HCT116 (cell line): ENCODE data around the gene SDC3.

ENCODE experiments used
- EZH2 ChIP-seq: fragments of 200-600 bp; sonication (generic); IDR thresholded peaks from 2 replicates; pipeline ENCODE4 v1.6.1; 2017; ENCODE audit warnings: antibody characterized with exemption, mixed run types
- POLR2A ChIP-seq: IDR thresholded peaks from 2 replicates; pipeline ENCODE4 v1.7.0; 2011; ENCODE audit warnings: borderline replicate concordance; ENCODE audit not compliant: insufficient read depth, insufficient read length; ENCODE audit errors: extremely low read depth
- TF ChIP-seq, protein P1 (sequence below), 3 experiments: fragments of 200-600 bp in 1 of 3; sonication (generic) in 1 of 3; IDR thresholded peaks in 2 of 3; conservative IDR thresholded peaks in 1 of 3; 2 replicates each; pipeline ENCODE4 v1.5.1; 2012 to 2017; ENCODE audit warnings: low read depth in 2 of 3, low read length in 2 of 3, antibody characterized with exemption in 1 of 3, borderline replicate concordance in 1 of 3, control low read depth in 1 of 3, mild to moderate bottlenecking in 1 of 3, mixed read lengths in 1 of 3, mixed run types in 1 of 3, moderate library complexity in 1 of 3; ENCODE audit not compliant: insufficient read depth in 1 of 3

DNA sequence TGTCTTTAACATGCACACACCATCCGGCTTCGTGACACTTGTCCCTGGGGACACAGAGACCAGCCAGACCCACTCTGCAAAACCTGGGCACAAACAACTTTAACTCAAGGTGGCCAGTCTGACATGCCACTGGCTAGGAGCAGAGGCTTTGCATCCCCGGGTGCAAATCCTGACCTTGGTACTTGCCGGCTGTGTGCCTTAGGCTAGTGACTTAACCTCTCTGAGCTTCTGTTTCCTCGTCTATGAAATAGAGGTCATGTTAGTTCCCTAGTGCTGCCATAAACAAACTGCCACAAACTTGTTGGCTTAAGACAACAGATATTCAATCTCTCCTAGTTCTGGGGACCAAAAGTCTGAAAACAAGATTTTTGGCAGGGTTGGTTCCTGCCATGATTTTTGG is 60.4 kb downstream of the SDC3 start:
- TF ChIP-seq, protein P1, sequence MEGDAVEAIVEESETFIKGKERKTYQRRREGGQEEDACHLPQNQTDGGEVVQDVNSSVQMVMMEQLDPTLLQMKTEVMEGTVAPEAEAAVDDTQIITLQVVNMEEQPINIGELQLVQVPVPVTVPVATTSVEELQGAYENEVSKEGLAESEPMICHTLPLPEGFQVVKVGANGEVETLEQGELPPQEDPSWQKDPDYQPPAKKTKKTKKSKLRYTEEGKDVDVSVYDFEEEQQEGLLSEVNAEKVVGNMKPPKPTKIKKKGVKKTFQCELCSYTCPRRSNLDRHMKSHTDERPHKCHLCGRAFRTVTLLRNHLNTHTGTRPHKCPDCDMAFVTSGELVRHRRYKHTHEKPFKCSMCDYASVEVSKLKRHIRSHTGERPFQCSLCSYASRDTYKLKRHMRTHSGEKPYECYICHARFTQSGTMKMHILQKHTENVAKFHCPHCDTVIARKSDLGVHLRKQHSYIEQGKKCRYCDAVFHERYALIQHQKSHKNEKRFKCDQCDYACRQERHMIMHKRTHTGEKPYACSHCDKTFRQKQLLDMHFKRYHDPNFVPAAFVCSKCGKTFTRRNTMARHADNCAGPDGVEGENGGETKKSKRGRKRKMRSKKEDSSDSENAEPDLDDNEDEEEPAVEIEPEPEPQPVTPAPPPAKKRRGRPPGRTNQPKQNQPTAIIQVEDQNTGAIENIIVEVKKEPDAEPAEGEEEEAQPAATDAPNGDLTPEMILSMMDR (IDR thresholded peaks at IDR 0.05 in 2 of 3, conservative IDR thresholded peaks at IDR 0.05 in 1 of 3; ENCODE audit: borderline replicate concordance in 1 of 3, insufficient read depth in 1 of 3, low read depth in 2 of 3, low read length in 2 of 3): no peak
- TF ChIP-seq EZH2 (no peak), POLR2A (no peak)
